AG08395 (cell line): Measurements from ENCODE around the gene SFRP5.
A peak's percentile ranks its signal among the peaks of the same experiment; 100 is the strongest.

Source experiments
- DNase-seq: peaks from one replicate; pipeline ENCODE4 v3.0.0; 2012; ENCODE audit warnings: mixed read lengths, low spot score

The SFRP5 gene, protein sequence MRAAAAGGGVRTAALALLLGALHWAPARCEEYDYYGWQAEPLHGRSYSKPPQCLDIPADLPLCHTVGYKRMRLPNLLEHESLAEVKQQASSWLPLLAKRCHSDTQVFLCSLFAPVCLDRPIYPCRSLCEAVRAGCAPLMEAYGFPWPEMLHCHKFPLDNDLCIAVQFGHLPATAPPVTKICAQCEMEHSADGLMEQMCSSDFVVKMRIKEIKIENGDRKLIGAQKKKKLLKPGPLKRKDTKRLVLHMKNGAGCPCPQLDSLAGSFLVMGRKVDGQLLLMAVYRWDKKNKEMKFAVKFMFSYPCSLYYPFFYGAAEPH

DNA sequence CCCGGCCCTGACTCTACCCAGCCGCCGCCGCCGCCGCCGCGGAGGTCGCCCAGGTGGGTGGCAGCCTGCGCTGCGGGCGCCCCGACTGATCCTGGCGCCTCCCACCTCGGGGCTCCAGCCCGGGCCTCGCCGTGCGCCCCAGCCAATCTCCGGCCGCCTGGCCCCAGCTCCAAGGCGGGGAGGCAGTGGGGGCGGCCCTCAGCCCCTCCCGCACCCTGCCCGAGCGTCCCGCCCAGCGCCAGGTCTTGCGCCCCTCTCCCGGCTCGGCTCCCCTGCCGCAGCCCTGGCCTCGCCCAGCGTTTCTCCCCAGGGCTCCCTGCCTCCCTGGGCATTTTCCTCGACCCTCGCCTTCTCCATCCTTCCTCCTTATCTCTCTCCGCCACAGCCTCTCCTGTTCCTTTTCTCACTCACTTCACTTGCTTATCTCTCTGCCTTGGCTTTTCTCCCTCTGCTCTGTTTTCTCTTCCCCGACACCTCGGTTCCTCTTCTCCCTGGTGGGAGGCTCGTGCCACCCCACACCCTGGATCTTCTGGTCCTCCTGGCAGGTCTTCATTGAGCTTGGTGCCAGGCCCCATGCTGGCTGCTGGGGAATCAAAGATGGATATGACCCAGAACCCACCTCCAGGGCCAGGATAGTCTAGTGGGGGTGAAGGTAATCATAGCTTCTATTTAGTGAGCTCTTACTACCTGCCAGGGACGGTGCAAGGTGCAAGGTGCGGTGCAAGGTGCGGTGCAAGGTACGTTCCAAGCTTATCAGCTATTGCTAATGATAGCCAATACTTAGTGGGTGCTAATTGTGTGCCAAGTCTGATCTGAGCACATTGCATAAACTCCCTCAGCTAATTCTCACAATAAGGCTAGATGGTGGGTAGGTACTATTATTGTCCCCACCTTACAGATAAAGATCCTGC lies at the start of gene SFRP5:
Gene SFRP5 (minus strand): TSS at position 87 of the 911 bp plus-strand sequence. CDS start 166 bp downstream, outside the sequence.
- DNase-seq = no peak

DNA sequence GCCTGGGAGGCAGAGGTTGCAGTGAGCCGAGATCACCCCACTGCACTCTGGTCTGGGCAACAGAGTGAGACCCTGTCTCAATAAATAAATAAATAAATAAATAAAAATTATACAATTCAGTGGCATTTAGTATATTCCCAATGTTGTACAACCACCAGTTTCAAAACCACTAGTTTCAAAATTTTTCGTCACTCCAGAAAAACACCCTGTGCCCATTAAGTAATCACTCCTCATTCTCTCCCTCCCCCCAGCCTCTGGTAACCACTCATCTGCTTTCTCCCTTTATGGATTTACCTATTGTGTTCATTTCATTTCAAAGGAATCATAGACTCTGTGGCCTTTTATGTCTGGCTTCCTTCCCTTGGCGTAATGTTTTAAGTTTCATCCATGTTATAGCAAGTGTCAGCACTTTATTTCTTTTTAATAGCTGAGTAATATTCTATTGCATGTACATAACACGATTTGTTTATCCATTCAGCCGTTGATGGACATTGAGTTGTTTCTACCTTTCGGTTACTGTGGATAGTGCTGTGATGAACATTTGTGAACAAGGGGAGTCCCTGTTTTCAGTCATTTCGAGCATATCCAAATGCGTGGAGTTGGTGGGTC lies 48.4 kb upstream of the SFRP5 start:
- no peak for DNase-seq

- no peak for DNase-seq
Measured at GRCh38 chr10:97818572-97818971, 46.8 kb upstream of the SFRP5 start.

DNA sequence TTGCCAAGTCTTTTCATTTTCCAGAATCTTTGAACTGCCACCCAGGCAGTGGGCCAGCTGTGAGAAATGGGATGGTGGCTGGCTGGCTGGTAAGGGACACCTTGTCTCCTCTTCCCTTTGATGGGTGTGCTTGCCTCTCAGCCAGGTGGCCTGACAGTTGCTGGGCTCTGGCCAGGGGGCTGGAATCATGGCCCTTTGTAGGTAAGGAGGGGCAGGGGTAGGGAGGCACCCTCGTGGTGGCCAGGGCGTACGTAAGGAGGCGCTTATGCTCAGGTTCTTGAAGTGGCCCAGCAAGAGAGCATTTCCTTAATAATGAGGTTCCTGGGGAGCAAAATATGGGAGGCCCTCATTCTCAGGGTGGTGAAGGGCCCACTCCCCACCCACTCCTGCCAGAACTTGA lies 44.8 kb upstream of the SFRP5 start:
- no peak for DNase-seq

DNA sequence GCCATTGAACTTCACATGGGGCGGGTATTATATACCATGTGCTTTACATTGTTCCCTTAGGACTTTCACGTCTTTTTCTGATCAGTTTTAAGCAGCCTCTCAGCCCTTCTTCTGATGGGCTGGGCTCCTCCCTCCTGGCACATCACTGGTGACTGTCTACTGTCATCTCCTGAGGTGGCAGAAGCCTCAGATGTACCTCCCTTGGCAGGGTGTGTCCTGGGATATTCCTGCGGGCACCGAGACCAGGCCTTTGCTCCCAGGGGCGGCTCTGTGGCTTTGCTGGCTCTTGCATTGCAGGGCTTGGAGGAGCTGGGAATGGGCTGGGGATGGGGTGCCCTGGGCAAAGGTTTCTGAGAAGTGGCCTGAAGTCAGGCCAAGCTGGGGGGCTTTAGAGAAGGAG lies 43.2 kb upstream of the SFRP5 start:
- DNase-seq = no peak

GRCh38 chr10:97813311-97813710 lies 41.5 kb upstream of the SFRP5 start:
- no peak for DNase-seq

GRCh38 chr10:97812696-97813095 lies 40.9 kb upstream of the SFRP5 start:
- DNase-seq = no peak

DNA sequence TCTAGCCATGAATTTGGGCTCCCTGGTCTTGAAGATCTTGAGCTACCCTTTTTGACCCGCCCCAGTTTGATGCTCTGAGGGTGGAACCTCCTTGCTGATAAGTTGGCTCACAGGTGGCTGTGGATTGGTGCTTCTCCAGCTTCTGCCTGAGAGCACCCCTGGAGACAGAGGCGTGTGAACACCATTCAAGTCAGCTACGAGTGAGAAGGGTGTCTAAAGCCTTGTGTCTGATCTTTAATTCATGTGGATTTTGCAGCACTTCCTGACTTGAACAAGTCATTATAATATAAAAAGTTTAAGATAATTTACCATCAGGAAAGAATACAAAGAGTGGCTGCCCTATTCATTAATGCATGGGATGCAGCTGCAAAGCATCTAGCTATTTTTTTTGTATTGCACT lies 40.2 kb upstream of the SFRP5 start:
- DNase-seq = no peak

GRCh38 chr10:97810446-97810845 lies 38.6 kb upstream of the SFRP5 start:
- DNase-seq = no peak

GRCh38 chr10:97805949-97806348 lies 34.1 kb upstream of the SFRP5 start:
- no peak for DNase-seq

DNA sequence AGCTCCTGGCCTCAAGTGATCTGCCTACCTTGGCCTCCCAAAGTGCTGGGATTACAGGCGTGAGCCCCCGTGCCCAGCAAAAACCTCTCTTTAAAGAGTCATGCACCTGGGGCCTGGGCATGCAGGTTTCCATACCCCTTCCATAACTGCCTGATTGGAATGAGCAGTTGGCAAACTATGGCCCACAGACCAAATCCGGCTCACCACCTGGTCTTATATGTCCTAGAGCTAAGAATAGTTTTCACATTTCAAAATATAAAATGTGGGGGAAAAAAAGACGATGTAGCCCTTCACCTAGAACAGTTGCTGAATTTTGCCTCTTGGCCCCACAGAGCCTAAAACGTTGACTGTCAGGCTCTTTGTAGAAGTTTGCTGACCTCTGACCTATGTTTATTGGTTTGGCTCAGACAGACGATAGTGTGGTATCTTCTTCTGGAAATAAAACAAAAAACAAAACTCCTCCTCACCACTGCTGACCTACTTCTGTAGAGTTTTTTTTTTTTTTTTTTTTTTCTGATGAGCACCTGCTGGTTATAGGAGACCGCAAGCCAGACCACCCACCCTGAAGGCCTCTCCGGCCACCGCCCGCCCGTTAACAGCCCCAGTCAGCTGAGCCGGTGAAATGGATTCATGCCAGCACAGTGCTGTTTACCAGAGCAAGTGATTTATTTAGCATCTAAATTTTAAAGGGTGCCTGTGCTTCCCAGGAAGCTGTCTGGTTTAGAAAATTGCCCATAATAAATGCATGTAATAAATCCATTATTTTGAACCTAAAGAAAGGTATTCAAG lies 33.5 kb upstream of the SFRP5 start:
- no peak for DNase-seq

GRCh38 chr10:97801422-97801821 lies 29.6 kb upstream of the SFRP5 start:
- no peak for DNase-seq

- DNase-seq = no peak
Measured at GRCh38 chr10:97800474-97800873, 28.7 kb upstream of the SFRP5 start.

DNA sequence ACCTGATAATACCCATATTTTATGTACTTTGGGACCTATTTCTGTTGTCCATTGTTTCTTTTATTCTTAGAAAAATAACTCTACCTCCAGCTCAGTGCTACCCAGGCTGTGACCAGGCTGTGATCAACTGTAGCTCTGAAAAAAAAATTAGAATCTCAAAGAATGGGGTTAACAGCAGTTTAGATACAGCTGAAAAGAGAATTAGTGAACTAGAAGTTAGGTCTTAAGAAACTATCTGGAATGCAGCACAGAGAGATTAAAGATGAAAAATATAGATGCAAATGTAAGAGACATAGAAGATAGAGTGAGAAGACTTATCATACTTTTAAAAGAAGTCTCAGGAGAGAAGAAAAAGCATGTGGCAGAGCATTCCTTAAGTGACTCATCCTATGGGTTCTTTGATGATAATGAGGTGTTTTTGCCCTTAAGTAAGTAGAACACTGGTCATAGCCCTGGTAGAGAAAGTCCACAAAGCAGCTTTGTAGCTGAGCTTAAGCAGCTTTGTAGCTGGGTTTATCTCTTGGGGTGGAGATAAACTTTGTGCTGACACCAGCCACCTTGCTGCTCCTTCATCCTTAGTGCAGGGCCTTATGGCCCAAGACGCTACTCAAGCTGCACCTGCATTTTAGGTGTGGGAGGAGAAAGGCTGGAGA lies 27.3 kb upstream of the SFRP5 start:
- no peak for DNase-seq

- DNase-seq = no peak
Measured at GRCh38 chr10:97796651-97797050, 24.9 kb upstream of the SFRP5 start.

GRCh38 chr10:97795886-97796285 lies 24.1 kb upstream of the SFRP5 start:
- no peak for DNase-seq

GRCh38 chr10:97791824-97792721 lies 20.3 kb upstream of the SFRP5 start:
- peak; percentile 82 for DNase-seq

DNA sequence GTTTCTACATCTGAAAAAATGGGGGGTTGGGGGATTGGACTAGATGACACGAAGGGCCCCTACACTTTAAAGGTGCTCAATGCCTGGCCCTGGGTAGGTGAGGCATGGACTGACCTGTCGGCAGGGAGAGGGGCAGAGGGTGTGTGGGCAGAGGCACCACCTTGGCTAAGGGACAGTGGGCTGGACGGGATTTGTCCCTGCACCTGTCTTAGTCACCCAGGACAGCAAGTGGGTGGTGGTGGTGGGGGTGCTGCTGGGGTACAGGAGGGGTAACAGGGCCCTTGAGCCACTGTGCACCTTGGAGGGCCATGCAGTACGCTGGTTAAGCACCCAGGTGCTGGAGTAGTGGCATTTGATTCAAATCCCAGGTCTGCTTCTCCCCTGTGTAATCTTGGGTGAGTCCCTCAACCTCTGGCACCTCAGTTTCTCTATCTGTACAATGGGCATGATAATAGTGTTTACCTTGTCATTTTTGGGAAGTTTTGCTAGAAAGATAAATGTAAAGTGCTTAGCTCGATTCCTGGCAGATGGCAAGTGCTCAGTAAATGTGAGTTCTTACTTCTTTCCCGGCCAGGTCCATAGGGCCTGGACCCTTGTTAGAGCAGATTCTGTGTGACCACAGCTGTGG lies 18.1 kb upstream of the SFRP5 start:
- no peak for DNase-seq

DNA sequence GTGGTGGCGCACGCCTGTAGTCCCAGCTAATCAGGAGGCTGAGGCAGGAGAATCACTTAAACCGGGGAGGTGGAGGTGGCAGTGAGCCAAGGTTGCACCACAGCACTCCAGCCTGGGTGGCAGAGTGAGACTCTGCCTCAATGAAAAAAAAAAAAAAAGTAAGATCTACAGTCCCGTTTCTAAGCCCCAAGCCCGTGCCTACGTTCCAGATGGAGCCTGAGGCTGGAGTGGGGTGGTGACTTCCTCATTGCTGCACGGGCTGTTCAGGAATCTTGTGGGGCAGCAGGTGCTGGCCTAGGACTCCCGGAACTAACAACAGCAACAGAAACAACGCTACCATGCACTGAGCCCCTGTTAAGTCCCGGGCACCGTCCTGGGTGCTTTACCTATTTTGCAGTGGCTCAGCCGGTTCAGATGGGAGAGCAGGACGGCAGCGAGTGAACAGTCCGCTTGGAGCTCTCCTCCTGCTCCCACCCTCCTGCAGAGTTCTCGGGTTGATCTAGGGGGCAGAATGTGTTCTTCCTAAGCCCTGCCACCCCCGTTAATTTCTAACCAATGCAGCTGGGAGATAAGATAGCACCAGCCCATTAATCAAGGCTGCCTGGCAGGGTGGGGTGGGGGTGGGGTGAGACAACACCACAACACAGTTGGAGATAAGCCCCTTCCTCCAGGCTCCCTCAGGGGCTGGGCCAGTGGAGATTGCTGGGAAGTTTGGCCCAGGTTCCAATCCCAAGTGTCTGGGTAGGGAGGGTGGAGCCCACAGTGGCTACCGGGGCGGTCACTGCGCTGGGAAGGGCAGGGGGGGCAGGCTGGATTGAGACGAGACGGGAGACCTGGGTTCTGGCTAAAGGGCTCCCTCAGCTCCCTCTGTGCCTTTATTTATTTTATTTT lies 17.0 kb upstream of the SFRP5 start:
- no peak for DNase-seq
